Measurements from ENCODE around the gene SLC2A6.

DNA sequence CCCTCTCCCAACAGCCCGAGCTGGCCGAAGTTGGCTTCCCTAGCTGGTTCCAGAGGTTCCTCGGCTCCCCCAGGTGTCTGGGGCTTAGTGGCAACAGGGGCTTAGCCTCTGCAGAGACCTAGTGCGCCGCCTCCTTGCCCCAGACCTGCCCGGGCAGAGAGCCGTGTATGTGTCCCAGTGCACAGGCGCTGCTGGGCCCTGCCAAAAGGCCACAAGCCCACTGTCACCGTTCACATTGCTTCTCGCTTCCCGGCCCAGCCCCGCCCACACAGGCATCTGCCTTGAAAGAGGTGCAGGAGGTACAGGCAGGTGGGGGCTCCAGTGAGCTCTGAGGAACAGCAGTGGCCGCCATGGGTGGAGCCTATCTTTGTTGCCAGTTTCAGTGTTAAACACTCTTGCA is 21.7 kb downstream of the SLC2A6 start:
- TF ChIP-seq, protein P1, sequence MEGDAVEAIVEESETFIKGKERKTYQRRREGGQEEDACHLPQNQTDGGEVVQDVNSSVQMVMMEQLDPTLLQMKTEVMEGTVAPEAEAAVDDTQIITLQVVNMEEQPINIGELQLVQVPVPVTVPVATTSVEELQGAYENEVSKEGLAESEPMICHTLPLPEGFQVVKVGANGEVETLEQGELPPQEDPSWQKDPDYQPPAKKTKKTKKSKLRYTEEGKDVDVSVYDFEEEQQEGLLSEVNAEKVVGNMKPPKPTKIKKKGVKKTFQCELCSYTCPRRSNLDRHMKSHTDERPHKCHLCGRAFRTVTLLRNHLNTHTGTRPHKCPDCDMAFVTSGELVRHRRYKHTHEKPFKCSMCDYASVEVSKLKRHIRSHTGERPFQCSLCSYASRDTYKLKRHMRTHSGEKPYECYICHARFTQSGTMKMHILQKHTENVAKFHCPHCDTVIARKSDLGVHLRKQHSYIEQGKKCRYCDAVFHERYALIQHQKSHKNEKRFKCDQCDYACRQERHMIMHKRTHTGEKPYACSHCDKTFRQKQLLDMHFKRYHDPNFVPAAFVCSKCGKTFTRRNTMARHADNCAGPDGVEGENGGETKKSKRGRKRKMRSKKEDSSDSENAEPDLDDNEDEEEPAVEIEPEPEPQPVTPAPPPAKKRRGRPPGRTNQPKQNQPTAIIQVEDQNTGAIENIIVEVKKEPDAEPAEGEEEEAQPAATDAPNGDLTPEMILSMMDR (IDR thresholded peaks at IDR 0.05; ENCODE audit: poor library complexity) = no peak
- TF ChIP-seq EZH2phosphoT487 (IDR thresholded peaks at IDR 0.05; ENCODE audit: low read depth, severe bottlenecking, unreplicated experiment) = no peak
- TF ChIP-seq EZH2 (IDR thresholded peaks at IDR 0.05; ENCODE audit: borderline replicate concordance) = no peak
